Keratinocyte (primary cell): ENCODE data around the gene JAK1.

Source experiments
- EZH2 ChIP-seq: IDR thresholded peaks from one replicate; pipeline ENCODE4 v1.6.1; 2012; ENCODE audit warnings: inconsistent platforms, mild to moderate bottlenecking, low read length, moderate library complexity
- TF ChIP-seq, protein P1 (sequence below), 3 experiments: IDR thresholded peaks in 1 of 3; conservative IDR thresholded peaks in 1 of 3; optimal IDR thresholded peaks in 1 of 3; 2 replicates in 2 of 3; 3 replicates in 1 of 3; pipeline versions ENCODE3 to v1.5.1; 2011; ENCODE audit warnings: low read length in 3 of 3, mild to moderate bottlenecking in 3 of 3, moderate library complexity in 2 of 3, control low read depth in 1 of 3, inconsistent platforms in 1 of 3; ENCODE audit not compliant: insufficient read depth in 2 of 3; ENCODE audit errors: extremely low read depth in 1 of 3

DNA sequence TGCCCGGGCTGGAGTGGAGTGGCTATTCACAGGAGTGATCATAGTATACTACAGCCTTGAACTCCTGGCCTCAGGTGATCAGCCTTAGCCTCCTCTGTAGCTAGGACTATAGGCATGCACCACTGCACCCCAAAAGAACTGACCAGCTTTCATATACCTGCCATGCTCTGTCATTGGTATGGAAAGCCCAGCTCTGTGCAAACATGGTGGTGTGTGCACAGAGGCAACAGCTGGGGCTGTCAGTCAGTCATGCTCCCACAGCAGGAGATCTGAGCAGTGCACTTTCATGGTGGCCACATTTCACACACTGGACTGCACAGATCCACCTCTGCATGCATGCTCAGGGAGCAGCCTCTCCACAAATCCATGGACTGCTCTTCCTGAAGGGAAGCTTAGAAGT lies 8.8 kb upstream of the JAK1 start:
- TF ChIP-seq EZH2 = no peak
- TF ChIP-seq, protein P1, sequence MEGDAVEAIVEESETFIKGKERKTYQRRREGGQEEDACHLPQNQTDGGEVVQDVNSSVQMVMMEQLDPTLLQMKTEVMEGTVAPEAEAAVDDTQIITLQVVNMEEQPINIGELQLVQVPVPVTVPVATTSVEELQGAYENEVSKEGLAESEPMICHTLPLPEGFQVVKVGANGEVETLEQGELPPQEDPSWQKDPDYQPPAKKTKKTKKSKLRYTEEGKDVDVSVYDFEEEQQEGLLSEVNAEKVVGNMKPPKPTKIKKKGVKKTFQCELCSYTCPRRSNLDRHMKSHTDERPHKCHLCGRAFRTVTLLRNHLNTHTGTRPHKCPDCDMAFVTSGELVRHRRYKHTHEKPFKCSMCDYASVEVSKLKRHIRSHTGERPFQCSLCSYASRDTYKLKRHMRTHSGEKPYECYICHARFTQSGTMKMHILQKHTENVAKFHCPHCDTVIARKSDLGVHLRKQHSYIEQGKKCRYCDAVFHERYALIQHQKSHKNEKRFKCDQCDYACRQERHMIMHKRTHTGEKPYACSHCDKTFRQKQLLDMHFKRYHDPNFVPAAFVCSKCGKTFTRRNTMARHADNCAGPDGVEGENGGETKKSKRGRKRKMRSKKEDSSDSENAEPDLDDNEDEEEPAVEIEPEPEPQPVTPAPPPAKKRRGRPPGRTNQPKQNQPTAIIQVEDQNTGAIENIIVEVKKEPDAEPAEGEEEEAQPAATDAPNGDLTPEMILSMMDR (optimal IDR thresholded peaks at IDR 0.05 in 1 of 3, IDR thresholded peaks at IDR 0.05 in 1 of 3, conservative IDR thresholded peaks at IDR 0.05 in 1 of 3; ENCODE audit: extremely low read depth in 1 of 3, insufficient read depth in 2 of 3, low read length in 3 of 3) = no peak
